ENCODE results near the gene IRX2. TPM values are rescaled to one million over a fixed set of nuclear protein-coding genes. Genes with fewer than 3 reads are reported as not detected.

IRX2 gene
- total and polyA plus RNA-seq, 2 donors (not counting 3 experiments of a cell fraction or from before 2014, with no cell fraction given): not detected

DNA sequence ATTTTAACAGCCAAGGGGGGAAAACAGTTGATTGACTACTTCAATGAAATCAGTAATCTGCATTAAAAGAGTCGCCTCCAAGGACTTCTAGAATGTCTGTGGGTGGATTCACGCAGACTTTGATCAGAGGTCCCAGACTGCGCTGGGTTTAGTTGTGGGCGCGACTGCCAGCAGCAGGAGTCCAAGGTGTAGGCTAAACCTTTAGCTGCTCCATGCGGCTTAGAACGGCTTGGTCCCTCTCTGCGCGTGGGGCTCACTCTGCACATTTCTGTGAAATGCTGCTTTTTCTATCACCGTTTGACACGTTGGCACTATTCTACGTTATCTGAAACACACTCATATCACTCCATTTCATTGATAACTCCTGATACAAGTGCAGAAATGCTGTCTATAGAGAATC lies 48.6 kb upstream of the IRX2 start:
- POLR2A ChIA-PET: no interaction called here
- no peaks in the 10 kb centered on the region for H3K79me2 ChIP-seq (ENCODE audit: control insufficient read depth, insufficient read depth, low read length)
- dilution Hi-C loops (cut with MboI; ENCODE audit: extremely low pct_ligation_motif_present, low sequenced_read_pairs): no loop called here

More for the DNA sequence above, 48.6 kb upstream of the IRX2 start:
- BruUV-seq (replicated peaks): no TSS peak
- no peak overlapping the region for H3K27ac ChIP-seq (ENCODE audit: insufficient read depth, low read depth, low read length)
- H3K9me1 ChIP-seq (replicated peaks; ENCODE audit: control insufficient read depth, extremely low read depth, insufficient read depth, low read length): no peaks in the 10 kb centered on the region
- TF ChIP-seq EZH2 (IDR thresholded peaks at IDR 0.05; ENCODE audit: borderline replicate concordance, low read depth, low read length, severe bottlenecking) (no peak), POLR2AphosphoS5 (IDR thresholded peaks at IDR 0.05; ENCODE audit: insufficient read depth, low read depth, low read length) (no peak), FOS (IDR thresholded peaks at IDR 0.05; ENCODE audit: borderline replicate concordance, insufficient read depth, low read length) (no peak), GATA2 (IDR thresholded peaks at IDR 0.05; ENCODE audit: insufficient read depth, insufficient read length, low read depth, low read length) (no peak), MYC (IDR thresholded peaks at IDR 0.05; ENCODE audit: low read depth, low read length) (no peak), JUN (IDR thresholded peaks at IDR 0.05; ENCODE audit: borderline replicate concordance, insufficient read depth, insufficient read length, low read depth) (no peak), POLR2A (IDR thresholded peaks at IDR 0.05; ENCODE audit: low read depth, low read length) (no peak)
- TF ChIP-seq, protein P1, sequence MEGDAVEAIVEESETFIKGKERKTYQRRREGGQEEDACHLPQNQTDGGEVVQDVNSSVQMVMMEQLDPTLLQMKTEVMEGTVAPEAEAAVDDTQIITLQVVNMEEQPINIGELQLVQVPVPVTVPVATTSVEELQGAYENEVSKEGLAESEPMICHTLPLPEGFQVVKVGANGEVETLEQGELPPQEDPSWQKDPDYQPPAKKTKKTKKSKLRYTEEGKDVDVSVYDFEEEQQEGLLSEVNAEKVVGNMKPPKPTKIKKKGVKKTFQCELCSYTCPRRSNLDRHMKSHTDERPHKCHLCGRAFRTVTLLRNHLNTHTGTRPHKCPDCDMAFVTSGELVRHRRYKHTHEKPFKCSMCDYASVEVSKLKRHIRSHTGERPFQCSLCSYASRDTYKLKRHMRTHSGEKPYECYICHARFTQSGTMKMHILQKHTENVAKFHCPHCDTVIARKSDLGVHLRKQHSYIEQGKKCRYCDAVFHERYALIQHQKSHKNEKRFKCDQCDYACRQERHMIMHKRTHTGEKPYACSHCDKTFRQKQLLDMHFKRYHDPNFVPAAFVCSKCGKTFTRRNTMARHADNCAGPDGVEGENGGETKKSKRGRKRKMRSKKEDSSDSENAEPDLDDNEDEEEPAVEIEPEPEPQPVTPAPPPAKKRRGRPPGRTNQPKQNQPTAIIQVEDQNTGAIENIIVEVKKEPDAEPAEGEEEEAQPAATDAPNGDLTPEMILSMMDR (IDR thresholded peaks at IDR 0.05; ENCODE audit: extremely low read depth in 1 of 2, insufficient read depth in 1 of 2, low read depth in 1 of 2, low read length in 2 of 2): no peak
- TF ChIP-seq, protein P2, sequence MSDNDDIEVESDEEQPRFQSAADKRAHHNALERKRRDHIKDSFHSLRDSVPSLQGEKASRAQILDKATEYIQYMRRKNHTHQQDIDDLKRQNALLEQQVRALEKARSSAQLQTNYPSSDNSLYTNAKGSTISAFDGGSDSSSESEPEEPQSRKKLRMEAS (IDR thresholded peaks at IDR 0.05; ENCODE audit: insufficient read depth, insufficient read length): no peak
- no peaks in the 10 kb centered on the region for H3K27me3 ChIP-seq (ENCODE audit: control insufficient read depth in 2 of 2, insufficient read depth in 2 of 2, low read length in 2 of 2)
- CTCF ChIA-PET: no interaction called here
- no peak overlapping the region for H3K9ac ChIP-seq (replicated peaks; ENCODE audit: extremely low read depth, insufficient read depth, low read length)
- intact Hi-C loops (cut with micrococcal nuclease): no loop called here
- no peaks in the 10 kb centered on the region for H4K20me1 ChIP-seq (replicated peaks; ENCODE audit: control insufficient read depth, extremely low read depth, insufficient read depth, low read length)
- no peaks in the 10 kb centered on the region for H3K4me1 ChIP-seq (ENCODE audit: control insufficient read depth, extremely low read depth, insufficient read depth, low read length)
- H3K9me3 ChIP-seq (replicated peaks; ENCODE audit: control insufficient read depth, insufficient read depth, low read length): peaks cover 10% of the 10 kb centered on the region
- no peak for FAIRE-seq
- no peak overlapping the region for H3K4me3 ChIP-seq (replicated peaks in 1 of 3; ENCODE audit: insufficient read depth in 1 of 3, low read depth in 1 of 3, low read length in 3 of 3)
- DNase-seq (ENCODE audit: low read depth, low spot score): no peak
- no peak overlapping the region for H2AFZ ChIP-seq (ENCODE audit: low read depth, low read length)
- H3K4me2 ChIP-seq (ENCODE audit: insufficient read depth, low read length): no peak overlapping the region
- no peaks in the 10 kb centered on the region for H3K36me3 ChIP-seq (ENCODE audit: control insufficient read depth in 2 of 2, extremely low read depth in 1 of 2, insufficient read depth in 2 of 2, low read length in 2 of 2)
